ENCODE data around the gene ADAMTS19. TPM values are rescaled to one million over a fixed set of nuclear protein-coding genes. Genes with fewer than 3 reads are reported as not detected.

ADAMTS19 gene
- total RNA-seq, 2 experiments from 2014 or later = not detected

GRCh38 chr5:129496421-129496820 is 36.3 kb downstream of the ADAMTS19 start:
- Mint-ChIP-seq H3K4me1 (ENCODE audit: low read depth) (no peaks in the 10 kb centered on the region), H3K4me3 (no peak overlapping the region), H3K36me3 (ENCODE audit: low read depth) (no peaks in the 10 kb centered on the region), H3K27ac (no peak overlapping the region), H3K9me3 (no peaks in the 10 kb centered on the region), H3K27me3 (no peaks in the 10 kb centered on the region)
- no peak for ATAC-seq
- no peak for TF ChIP-seq CTCF (IDR thresholded peaks at IDR 0.05)
- no peak for DNase-seq
- ChIA-PET POLR2A (no interaction called here), CTCF (interaction anchor here (1.2 kb wide), 1 partner anchor 35 kb away, joined by 3 read pairs; no protein-coding TSS in a partner anchor)
- intact Hi-C loops (cut with micrococcal nuclease) = no loop called here

DNA sequence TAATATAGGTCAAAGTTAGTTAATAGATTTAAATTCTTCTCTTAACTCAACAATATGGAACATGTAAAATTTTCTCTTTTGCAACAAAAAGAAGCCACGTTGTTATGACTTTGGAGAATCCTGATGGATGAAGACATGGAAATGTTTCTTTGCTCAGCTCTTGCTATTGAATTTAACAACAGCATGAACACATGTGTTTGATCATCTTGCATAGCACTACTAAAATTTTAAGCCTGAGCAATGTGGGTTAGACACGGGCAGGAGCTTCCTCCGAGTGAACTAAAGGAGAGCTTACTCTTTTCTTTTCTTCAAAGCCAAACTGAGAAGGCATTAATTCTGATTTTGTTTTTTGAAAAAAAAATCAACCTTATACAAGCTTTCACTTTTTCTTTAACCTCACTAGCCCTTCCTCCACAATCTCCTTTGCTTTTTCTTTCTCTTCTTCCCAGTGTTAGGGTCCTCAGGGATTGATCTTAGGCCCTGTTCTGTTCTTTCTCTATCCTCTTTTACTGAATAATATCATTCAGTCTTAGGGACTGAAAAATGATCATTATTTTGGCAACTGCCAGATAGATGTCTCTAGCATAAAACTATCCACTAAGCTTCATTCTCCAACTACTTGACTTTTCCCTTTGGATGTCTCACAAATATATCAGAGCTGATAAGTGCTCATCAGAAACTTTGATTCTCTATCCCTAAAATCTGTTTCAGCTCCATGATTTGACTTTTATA is 36.9 kb downstream of the ADAMTS19 start:
- Mint-ChIP-seq H3K4me1 (ENCODE audit: low read depth) (no peaks in the 10 kb centered on the region), H3K27me3 (no peaks in the 10 kb centered on the region), H3K27ac (no peak overlapping the region), H3K4me3 (no peak overlapping the region), H3K36me3 (ENCODE audit: low read depth) (no peaks in the 10 kb centered on the region), H3K9me3 (no peaks in the 10 kb centered on the region)
- no peak for ATAC-seq
- no peak for TF ChIP-seq CTCF (IDR thresholded peaks at IDR 0.05)
- POLR2A ChIA-PET = no interaction called here
- CTCF ChIA-PET = interaction anchor here (1.2 kb wide), 1 partner anchor 35 kb away, joined by 3 read pairs; no protein-coding TSS in a partner anchor
- DNase-seq = no peak
- intact Hi-C loops (cut with micrococcal nuclease) = no loop called here

DNA sequence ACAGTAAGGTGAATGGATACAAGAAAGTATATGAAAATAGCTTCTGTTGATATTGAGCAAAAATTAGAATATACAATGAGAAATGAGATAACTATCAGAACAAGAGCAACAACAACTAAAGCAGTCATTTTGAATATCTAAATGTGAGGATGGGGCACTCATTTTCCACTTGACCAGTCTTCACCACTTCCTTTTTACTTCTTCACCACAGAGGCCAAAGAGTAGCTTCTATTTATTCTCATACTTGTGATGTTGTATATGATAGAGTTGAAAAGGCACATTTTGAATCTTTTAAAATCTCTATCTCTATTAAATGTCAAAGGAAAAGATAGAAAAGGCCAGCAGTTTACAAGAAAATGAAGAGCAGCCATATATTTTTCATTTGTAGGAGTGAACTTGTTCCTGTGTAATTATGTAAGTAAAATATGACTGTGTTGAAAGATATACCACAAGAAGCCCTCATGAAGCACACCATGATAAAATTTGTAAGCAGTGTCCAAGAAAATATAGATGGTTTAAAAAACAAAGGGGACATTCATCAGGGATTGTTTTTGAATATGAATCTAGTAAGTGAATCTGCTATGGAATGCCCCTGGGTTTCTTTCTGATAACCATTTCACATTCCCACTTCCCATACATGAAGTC is 39.2 kb downstream of the ADAMTS19 start:
- CTCF ChIA-PET = no interaction called here
- ATAC-seq (no peak), DNase-seq (no peak)
- Mint-ChIP-seq H3K36me3 (ENCODE audit: low read depth) (no peaks in the 10 kb centered on the region), H3K9me3 (no peaks in the 10 kb centered on the region), H3K4me1 (ENCODE audit: low read depth) (no peaks in the 10 kb centered on the region), H3K27me3 (no peaks in the 10 kb centered on the region), H3K4me3 (no peak overlapping the region), H3K27ac (no peak overlapping the region)
- intact Hi-C loops (cut with micrococcal nuclease) = no loop called here
- TF ChIP-seq CTCF (IDR thresholded peaks at IDR 0.05) = no peak
- POLR2A ChIA-PET = no interaction called here

DNA sequence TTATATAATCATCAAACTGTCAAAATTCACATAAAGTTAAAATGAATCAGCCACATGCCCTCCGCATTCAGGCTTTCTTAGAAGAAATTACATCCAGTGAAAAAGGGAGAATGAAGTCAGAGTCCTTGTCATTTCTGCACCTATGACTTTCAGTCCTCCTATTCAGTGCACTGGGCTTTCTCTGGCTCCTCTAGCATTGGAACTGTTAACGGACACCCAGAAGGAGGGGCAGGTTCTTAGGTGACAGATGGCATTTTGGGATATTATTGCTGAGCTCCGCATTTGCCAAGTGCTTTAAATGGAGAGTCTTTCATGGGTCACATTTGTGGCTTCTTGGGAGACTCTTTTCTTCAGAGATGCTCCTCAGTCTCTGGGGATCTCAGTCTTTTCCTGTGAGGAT is 40.0 kb downstream of the ADAMTS19 start:
- intact Hi-C loops (cut with micrococcal nuclease) = no loop called here
- CTCF ChIA-PET = interaction anchor here (1.1 kb wide), 1 partner anchor 268 kb away, joined by 3 read pairs; no protein-coding TSS in a partner anchor
- H3K4me3 Mint-ChIP-seq = no peak overlapping the region
- POLR2A ChIA-PET = no interaction called here
- no peak for TF ChIP-seq CTCF (IDR thresholded peaks at IDR 0.05)
- no peaks in the 10 kb centered on the region for H3K9me3 Mint-ChIP-seq
- H3K36me3 Mint-ChIP-seq (ENCODE audit: low read depth) = no peaks in the 10 kb centered on the region
- ATAC-seq (no peak), DNase-seq (no peak)
- H3K27me3 Mint-ChIP-seq = no peaks in the 10 kb centered on the region
- no peak overlapping the region for H3K27ac Mint-ChIP-seq
- no peaks in the 10 kb centered on the region for H3K4me1 Mint-ChIP-seq (ENCODE audit: low read depth)

GRCh38 chr5:129506086-129506485 is 46.0 kb downstream of the ADAMTS19 start:
- ATAC-seq = no peak
- no peak for DNase-seq
- Mint-ChIP-seq H3K4me1 (ENCODE audit: low read depth) (no peaks in the 10 kb centered on the region), H3K4me3 (no peak overlapping the region), H3K27ac (no peak overlapping the region), H3K36me3 (ENCODE audit: low read depth) (no peaks in the 10 kb centered on the region), H3K9me3 (no peaks in the 10 kb centered on the region), H3K27me3 (no peaks in the 10 kb centered on the region)
- CTCF ChIA-PET = no interaction called here
- POLR2A ChIA-PET = no interaction called here
- intact Hi-C loops (cut with micrococcal nuclease) = no loop called here
- TF ChIP-seq CTCF (IDR thresholded peaks at IDR 0.05) = no peak

Data from activated CD8-positive, alpha-beta T cell treated with anti-CD3 and anti-CD28 coated beads for 36 hours (primary cell).